Measurements from ENCODE around the gene RASSF4.

DNA sequence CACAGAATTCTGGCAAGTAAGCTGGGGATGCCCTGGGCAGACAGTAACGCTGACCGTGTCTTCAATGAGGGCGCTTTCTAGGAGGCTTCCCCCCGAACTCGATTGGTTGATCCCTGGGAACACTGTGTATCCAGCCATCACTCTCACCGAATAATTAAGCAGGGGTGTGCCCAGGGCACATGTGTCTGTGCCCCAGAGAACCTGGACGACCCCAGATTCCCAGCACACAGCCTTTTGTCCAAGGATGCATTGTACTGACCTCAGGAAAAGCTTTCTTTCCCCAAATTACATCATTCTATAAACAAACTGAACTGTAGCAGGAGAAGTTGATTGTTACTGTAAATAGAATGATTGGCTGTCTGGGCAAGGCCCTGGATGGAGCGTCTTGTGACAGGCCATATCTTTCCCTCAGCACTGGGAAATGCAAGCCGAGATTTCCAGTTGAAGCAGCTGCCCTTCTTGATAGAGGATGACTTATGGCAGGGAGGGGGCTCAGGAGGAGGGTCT is 25.6 kb downstream of the RASSF4 start:
- TF ChIP-seq CTCF (IDR thresholded peaks at IDR 0.05; ENCODE audit: borderline replicate concordance, extremely low read depth, low read length, poor library complexity, severe bottlenecking) (no peak), EZH2 (IDR thresholded peaks at IDR 0.05; ENCODE audit: borderline replicate concordance, low read depth, low read length, severe bottlenecking) (no peak)

Data from DND-41 (cell line).